ENCODE data around the gene MNS1. TPM values are rescaled to one million over a fixed set of nuclear protein-coding genes. Genes with fewer than 3 reads are reported as not detected.

Gene MNS1
- polyA plus RNA-seq, 1 donor (not counting 4 experiments of a cell fraction or from before 2014, with no cell fraction given): 0.37 TPM

- no peak for FAIRE-seq
- dilution Hi-C loops (cut with MboI; ENCODE audit: extremely low pct_ligation_motif_present, low sequenced_read_pairs): no loop called here
Observed at GRCh38 chr15:56390739-56391267, 74.1 kb downstream of the MNS1 start.

GRCh38 chr15:56385908-56386307 lies 79.0 kb downstream of the MNS1 start:
- H3K27ac ChIP-seq (ENCODE audit: control insufficient read depth, insufficient read depth, low read length): no peak overlapping the region
- DNase-seq (ENCODE audit: low read depth, low spot score) (no peak), FAIRE-seq (no peak)
- dilution Hi-C loops (cut with MboI; ENCODE audit: extremely low pct_ligation_motif_present, low sequenced_read_pairs): no loop called here
- H2AFZ ChIP-seq (ENCODE audit: control insufficient read depth, low read length): no peak overlapping the region
- no peak for TF ChIP-seq CTCF (optimal IDR thresholded peaks at IDR 0.05 in 1 of 3, IDR thresholded peaks at IDR 0.05 in 1 of 3, conservative IDR thresholded peaks at IDR 0.05 in 1 of 3; ENCODE audit: extremely low read depth in 1 of 3, insufficient read depth in 2 of 3, low read length in 3 of 3)
- no peak for TF ChIP-seq EZH2 (IDR thresholded peaks at IDR 0.05; ENCODE audit: low read length)
- H3K9me3 ChIP-seq (ENCODE audit: control insufficient read depth, low read depth, low read length): no peaks in the 10 kb centered on the region
- H3K79me2 ChIP-seq (ENCODE audit: control insufficient read depth, insufficient read depth, low read length): no peaks in the 10 kb centered on the region
- no peak overlapping the region for H3K4me3 ChIP-seq (ENCODE audit: control insufficient read depth in 2 of 3, extremely low read depth in 1 of 3, insufficient read depth in 2 of 3, low read depth in 1 of 3, low read length in 3 of 3)
- H3K9ac ChIP-seq (ENCODE audit: control insufficient read depth, extremely low read depth, insufficient read depth, low read length): no peak overlapping the region
- H3K4me2 ChIP-seq (ENCODE audit: control insufficient read depth, extremely low read depth, insufficient read depth, low read depth, low read length): no peak overlapping the region
- H3K9me1 ChIP-seq (ENCODE audit: control insufficient read depth, extremely low read depth, insufficient read depth, low read length): no peaks in the 10 kb centered on the region
- H4K20me1 ChIP-seq (ENCODE audit: control insufficient read depth, extremely low read depth, insufficient read depth, low read length): no peaks in the 10 kb centered on the region
- no peaks in the 10 kb centered on the region for H3K4me1 ChIP-seq (ENCODE audit: control insufficient read depth, extremely low read depth, insufficient read depth, low read length)
- H3K27me3 ChIP-seq (ENCODE audit: control insufficient read depth, extremely low read depth, insufficient read depth, low read length): no peaks in the 10 kb centered on the region
- no peaks in the 10 kb centered on the region for H3K36me3 ChIP-seq (ENCODE audit: control insufficient read depth in 2 of 2, extremely low read depth in 1 of 2, insufficient read depth in 2 of 2, low read length in 2 of 2)

More at GRCh38 chr15:56390739-56391267, 74.1 kb downstream of the MNS1 start:
- Histone ChIP-seq H3K79me2 (ENCODE audit: control insufficient read depth, insufficient read depth, low read length) (no peaks in the 10 kb centered on the region), H2AFZ (ENCODE audit: control insufficient read depth, low read length) (no peak overlapping the region), H3K9ac (ENCODE audit: control insufficient read depth, extremely low read depth, insufficient read depth, low read length) (no peak overlapping the region), H3K9me1 (ENCODE audit: control insufficient read depth, extremely low read depth, insufficient read depth, low read length) (no peaks in the 10 kb centered on the region), H3K9me3 (ENCODE audit: control insufficient read depth, low read depth, low read length) (no peaks in the 10 kb centered on the region), H3K4me3 (ENCODE audit: control insufficient read depth in 2 of 3, extremely low read depth in 1 of 3, insufficient read depth in 2 of 3, low read depth in 1 of 3, low read length in 3 of 3) (no peak overlapping the region), H3K27me3 (ENCODE audit: control insufficient read depth, extremely low read depth, insufficient read depth, low read length) (no peaks in the 10 kb centered on the region), H3K4me1 (ENCODE audit: control insufficient read depth, extremely low read depth, insufficient read depth, low read length) (no peaks in the 10 kb centered on the region), H3K4me2 (ENCODE audit: control insufficient read depth, extremely low read depth, insufficient read depth, low read depth, low read length) (no peak overlapping the region), H3K36me3 (ENCODE audit: control insufficient read depth in 2 of 2, extremely low read depth in 1 of 2, insufficient read depth in 2 of 2, low read length in 2 of 2) (no peaks in the 10 kb centered on the region), H3K27ac (ENCODE audit: control insufficient read depth, insufficient read depth, low read length) (no peak overlapping the region), H4K20me1 (ENCODE audit: control insufficient read depth, extremely low read depth, insufficient read depth, low read length) (no peaks in the 10 kb centered on the region)
- TF ChIP-seq EZH2 (IDR thresholded peaks at IDR 0.05; ENCODE audit: low read length): no peak
- TF ChIP-seq CTCF (optimal IDR thresholded peaks at IDR 0.05 in 1 of 3, IDR thresholded peaks at IDR 0.05 in 1 of 3, conservative IDR thresholded peaks at IDR 0.05 in 1 of 3; ENCODE audit: extremely low read depth in 1 of 3, insufficient read depth in 2 of 3, low read length in 3 of 3): no peak
- DNase-seq (ENCODE audit: low read depth, low spot score): no peak
